Measurements from ENCODE around the gene ZNF780A. TPM values are rescaled to one million over a fixed set of nuclear protein-coding genes. Genes with fewer than 3 reads are reported as not detected.
"Not testable (repeated sequence)": the region's sequence is repeated elsewhere in the genome, so short reads cannot be mapped to it uniquely, and the experiment has no call there.

ZNF780A gene
- polyA plus RNA-seq, 2 of the 4 experiments (the other 2 are of a cell fraction) = 37.9 to 48.1 TPM

DNA sequence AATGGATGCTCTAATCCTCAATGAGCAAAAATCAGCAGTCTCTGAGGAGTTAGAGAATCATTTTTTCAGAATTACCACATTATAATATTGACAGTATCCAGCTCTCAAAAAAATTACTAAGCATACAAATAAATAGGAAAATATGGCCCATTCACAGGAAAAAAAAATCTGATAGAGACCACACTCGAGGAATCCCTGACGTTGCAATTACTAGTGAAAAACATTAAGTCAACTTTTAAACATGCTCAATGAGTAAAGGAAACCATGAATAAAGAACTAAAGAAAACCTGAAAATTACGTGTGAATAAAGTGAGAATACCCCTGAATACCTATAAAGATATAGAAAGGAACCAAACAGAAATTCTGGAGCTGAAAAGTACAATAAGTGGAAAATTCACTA lies 38.7 kb upstream of the ZNF780A start:
- Histone ChIP-seq H3K4me2 (no peak overlapping the region), H3K4me3 (no peak overlapping the region), H3K4me1 (no peaks in the 10 kb centered on the region), H3K9me3 (peaks cover 30% of the 10 kb centered on the region), H3K27ac (no peak overlapping the region)
- FAIRE-seq (peak; percentile 65), ATAC-seq (no peak), DNase-seq (ENCODE audit: low read depth in 1 of 2, low spot score in 1 of 2) (no peak)
- POLR2A ChIA-PET = no interaction called here
- CTCF ChIA-PET = interaction anchor here (1.1 to 5.4 kb wide), 3 partner anchors 9 to 107 kb away, joined by 3 to 58 read pairs (median 3); no protein-coding TSS in a partner anchor
- peak; percentile 89 for TF ChIP-seq MAFK (IDR thresholded peaks at IDR 0.05; ENCODE audit: partially characterized antibody)
- TF ChIP-seq POLR2A (IDR thresholded peaks at IDR 0.05; ENCODE audit: low read length) = no peak
- no peak for TF ChIP-seq EHF (CRISPR knock-in tag; IDR thresholded peaks at IDR 0.05)
- WGBS (ENCODE audit: missing lambda C conversion rate) = 5% methylated on average over 3 of the region's 3 CpGs

- ChIA-PET POLR2A (no interaction called here), CTCF (interaction anchor here (1.1 to 5.4 kb wide), 4 partner anchors 9 to 107 kb away, joined by 3 to 58 read pairs (median 4); no protein-coding TSS in a partner anchor)
- DNase-seq (ENCODE audit: low read depth in 1 of 2, low spot score in 1 of 2) (no peak), FAIRE-seq (peak; percentile 94), ATAC-seq (no peak)
- Histone ChIP-seq H3K4me3 (no peak overlapping the region), H3K4me2 (no peak overlapping the region), H3K4me1 (no peaks in the 10 kb centered on the region), H3K9me3 (peaks cover 30% of the 10 kb centered on the region), H3K27ac (no peak overlapping the region)
- TF ChIP-seq, protein P1, sequence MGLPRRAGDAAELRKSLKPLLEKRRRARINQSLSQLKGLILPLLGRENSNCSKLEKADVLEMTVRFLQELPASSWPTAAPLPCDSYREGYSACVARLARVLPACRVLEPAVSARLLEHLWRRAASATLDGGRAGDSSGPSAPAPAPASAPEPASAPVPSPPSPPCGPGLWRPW (IDR thresholded peaks at IDR 0.05) = no peak
Observed at GRCh38 chr19:40128991-40129390, 38.2 kb upstream of the ZNF780A start.

- WGBS (ENCODE audit: missing lambda C conversion rate) = 35% methylated on average over 4 of the region's 4 CpGs
Observed at GRCh38 chr19:40119380-40119779, 28.6 kb upstream of the ZNF780A start.

GRCh38 chr19:40118638-40119037 lies 27.9 kb upstream of the ZNF780A start:
- 21% methylated on average over 8 of the region's 25 CpGs for WGBS (ENCODE audit: missing lambda C conversion rate)
- FAIRE-seq; ATAC-seq; H3K27ac ChIP-seq; H3K4me2 ChIP-seq; DNase-seq (ENCODE audit: low read depth in 1 of 2, low spot score in 1 of 2); POLR2A ChIA-PET; H3K4me1 ChIP-seq; H3K9me3 ChIP-seq; H3K4me3 ChIP-seq; CTCF ChIA-PET: not testable (repeated sequence)

More at GRCh38 chr19:40119380-40119779, 28.6 kb upstream of the ZNF780A start:
- no peak for ATAC-seq
- no peak overlapping the region for H3K27ac ChIP-seq
- FAIRE-seq = no peak
- no peak for DNase-seq (ENCODE audit: low read depth in 1 of 2, low spot score in 1 of 2)
- no peak overlapping the region for H3K4me2 ChIP-seq
- H3K4me3 ChIP-seq = no peak overlapping the region
- no peaks in the 10 kb centered on the region for H3K4me1 ChIP-seq
- TF ChIP-seq REST (IDR thresholded peaks at IDR 0.05) (no peak), HEYL (CRISPR knock-in tag; IDR thresholded peaks at IDR 0.05) (no peak), MAZ (IDR thresholded peaks at IDR 0.05; ENCODE audit: borderline replicate concordance, low read depth, low read length) (no peak), SMC3 (IDR thresholded peaks at IDR 0.05) (no peak), RFX5 (IDR thresholded peaks at IDR 0.05) (no peak), EHF (CRISPR knock-in tag; IDR thresholded peaks at IDR 0.05) (no peak), RAD21 (conservative IDR thresholded peaks at IDR 0.05 in 1 of 2, IDR thresholded peaks at IDR 0.05 in 1 of 2) (no peak), EHMT2 (IDR thresholded peaks at IDR 0.05; ENCODE audit: low read depth) (no peak), CEBPB (IDR thresholded peaks at IDR 0.05) (no peak), NFE2L2 (conservative IDR thresholded peaks at IDR 0.05; ENCODE audit: low read length) (no peak), PHF8 (IDR thresholded peaks at IDR 0.05; ENCODE audit: borderline replicate concordance, low read depth) (no peak), ZC3H11A (IDR thresholded peaks at IDR 0.05) (no peak)
- TF ChIP-seq, protein P2, sequence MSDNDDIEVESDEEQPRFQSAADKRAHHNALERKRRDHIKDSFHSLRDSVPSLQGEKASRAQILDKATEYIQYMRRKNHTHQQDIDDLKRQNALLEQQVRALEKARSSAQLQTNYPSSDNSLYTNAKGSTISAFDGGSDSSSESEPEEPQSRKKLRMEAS (IDR thresholded peaks at IDR 0.05) = no peak
- H3K9me3 ChIP-seq = peaks cover 6% of the 10 kb centered on the region; the same call in 2 of the 3 replicates
- CTCF ChIA-PET = interaction anchor here (0.6 to 2.1 kb wide), 2 partner anchors 21 to 471 kb away, joined by 3 to 12 read pairs; no protein-coding TSS in a partner anchor
- POLR2A ChIA-PET = no interaction called here

All from A549 (cell line).